Activated CD4-positive, CD25-positive, alpha-beta regulatory T cell treated with anti-CD3 and anti-CD28 coated beads, Interleukin-2, amount 50 U/mL, for 24 hours (primary cell): ENCODE results near the gene IGDCC3.

Experiments used
- ATAC-seq, 2 donors: fragments of 150-1000 bp; cut with Tn5 transposase; one replicate each; pipeline ENCODE4 v1.10.0; 2021; ENCODE audit warnings: mild to moderate bottlenecking in 1 of 2, moderate library complexity in 1 of 2

Gene IGDCC3

DNA sequence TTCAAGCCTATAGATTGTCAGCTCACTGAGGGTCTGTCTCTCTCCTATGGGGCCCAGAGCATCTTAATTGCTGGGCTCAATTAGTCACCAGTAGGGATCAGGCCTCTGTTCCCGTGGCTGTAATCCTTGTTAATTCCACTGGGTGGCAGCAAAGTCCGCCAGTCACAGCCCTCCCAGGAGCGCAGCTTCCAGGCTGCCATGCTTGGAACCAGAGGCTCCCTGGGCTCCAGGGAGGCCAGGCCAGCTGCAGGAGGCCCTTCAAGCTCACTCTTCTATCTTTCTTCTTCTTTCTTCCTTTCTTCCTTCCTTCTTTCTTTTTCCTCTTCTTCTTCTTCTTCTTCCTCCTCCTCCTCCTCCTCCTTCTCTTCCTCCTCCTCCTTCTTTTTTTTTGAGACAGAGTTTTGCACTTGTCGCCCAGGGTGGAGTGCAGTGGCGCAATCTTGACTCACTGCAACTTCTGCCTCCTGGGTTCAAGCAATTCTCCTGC, 58.9 kb downstream of the IGDCC3 start:
- peak; percentile 98 for ATAC-seq

GRCh38 chr15:65312400-65312916, 65.3 kb downstream of the IGDCC3 start:
- ATAC-seq, result no peak

DNA sequence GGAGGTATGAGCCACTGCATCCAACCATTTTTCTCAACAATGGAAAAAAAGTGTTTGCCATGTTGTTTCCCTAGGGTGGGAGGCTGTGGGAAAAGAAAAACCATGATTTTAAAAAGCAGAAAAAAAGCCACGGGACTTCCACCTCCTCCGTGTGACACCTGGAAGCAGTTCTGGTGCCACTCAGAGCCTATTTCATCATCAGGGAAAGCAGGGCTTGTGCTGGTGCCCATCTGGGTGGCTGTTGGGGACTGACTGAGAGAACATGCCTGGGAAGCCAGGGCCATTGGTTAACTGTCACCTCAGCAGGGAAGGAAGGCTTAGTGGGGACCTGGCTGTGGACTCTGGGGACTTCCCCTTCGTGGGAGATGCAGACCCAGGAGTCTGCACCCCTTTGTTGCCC, 66.0 kb downstream of the IGDCC3 start:
- no peak for ATAC-seq

- ATAC-seq, result no peak
Measured at GRCh38 chr15:65310431-65311137, 67.2 kb downstream of the IGDCC3 start.

DNA sequence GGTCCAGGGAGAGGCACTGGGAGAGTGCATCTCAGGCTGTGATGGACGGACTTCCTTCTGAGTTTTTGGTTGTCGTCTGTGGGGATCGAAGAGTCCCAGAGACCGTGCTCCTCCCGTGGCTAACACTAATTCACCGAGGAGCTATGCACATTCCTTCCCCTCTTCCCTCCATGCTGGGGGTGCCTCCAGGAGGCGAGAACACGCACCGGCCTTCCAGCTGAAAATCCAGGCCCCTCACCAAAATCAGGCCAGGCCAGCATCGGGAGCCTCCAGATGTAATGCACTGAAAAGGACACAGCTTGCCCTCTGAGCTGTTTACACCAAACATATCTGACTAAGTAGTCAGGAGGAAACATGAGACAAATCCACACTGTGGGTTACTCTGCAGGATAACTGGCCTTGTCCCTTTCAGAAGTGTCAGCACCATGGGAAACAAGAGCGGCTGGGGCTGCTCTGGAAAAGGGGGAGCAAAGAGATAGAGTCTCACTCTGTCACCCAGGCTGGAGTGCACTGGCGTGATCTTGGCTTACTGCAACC, 67.9 kb downstream of the IGDCC3 start:
- ATAC-seq, result no peak

GRCh38 chr15:65307978-65308377, 69.8 kb downstream of the IGDCC3 start:
- ATAC-seq, result no peak

DNA sequence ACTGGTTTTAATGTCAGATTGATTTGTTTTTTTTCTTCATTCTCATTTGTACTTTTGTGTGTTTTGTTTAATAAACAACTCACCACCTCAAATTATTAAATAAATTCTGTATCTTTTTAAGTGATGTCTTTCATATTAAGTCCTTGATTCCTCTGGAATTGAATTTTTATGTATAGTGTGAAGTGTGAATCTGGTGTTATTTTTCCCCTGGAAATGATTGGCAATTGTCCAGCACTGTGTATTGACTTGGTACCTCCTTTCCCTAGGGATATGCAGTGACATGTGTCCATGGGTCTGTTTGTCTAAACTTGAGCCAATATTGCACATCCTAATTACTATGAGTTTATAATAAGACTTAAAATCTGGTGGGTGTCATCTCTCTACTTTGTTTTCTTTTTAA, 71.3 kb downstream of the IGDCC3 start:
- no peak for ATAC-seq

DNA sequence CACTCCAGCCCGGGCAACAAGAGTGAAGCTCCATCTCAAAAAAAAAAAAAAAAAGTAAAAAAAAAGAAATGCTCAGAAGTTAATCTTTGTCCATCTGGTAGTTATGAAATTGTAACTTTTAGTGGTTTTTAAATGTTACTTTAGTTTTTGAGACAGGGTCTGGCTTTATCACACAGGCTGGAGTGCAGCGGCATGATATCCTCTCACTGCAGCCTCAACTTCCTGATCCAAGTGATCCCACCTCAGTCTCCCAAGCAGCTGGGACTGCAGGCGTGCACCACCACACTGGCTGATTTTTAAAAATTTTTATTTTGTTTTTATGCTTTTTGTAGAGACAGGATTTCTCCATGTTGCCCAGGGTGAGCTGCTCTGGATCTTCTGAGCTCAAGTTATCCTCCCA, 72.0 kb downstream of the IGDCC3 start:
- no peak for ATAC-seq

DNA sequence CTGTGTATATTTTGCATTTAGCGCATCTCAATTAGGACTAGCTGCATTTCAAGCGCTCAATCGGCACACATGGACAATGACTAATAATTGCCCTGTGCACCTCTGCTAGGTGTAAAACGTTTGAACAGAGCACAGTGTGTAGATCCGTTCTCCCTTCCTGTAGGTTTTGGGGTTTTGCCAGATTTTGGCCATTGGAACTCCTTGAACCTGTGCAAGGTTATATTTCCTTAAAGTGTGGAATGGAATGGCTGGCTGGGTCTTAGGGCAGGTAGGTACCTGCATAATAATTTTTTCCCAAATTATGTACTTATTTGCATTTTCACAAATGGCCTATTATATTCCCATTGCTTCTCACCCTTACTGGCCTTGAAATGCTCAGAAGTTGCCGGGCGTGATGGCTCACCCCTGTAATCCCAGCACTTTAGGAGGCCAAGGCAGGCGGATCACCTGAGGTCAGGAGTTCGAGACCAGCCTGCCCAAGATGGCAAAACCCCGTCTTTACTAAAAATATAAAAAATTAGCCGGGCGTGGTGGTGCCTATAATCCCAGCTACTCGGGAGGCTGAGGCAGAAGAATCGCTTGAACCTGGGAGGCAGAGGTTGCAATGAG, 72.5 kb downstream of the IGDCC3 start:
- no peak for ATAC-seq

GRCh38 chr15:65304381-65305149, 73.2 kb downstream of the IGDCC3 start, which contains the start of gene RNU5B-1:
RNU5B-1 (plus strand) TSS chr15:65304677.
- peak; percentile 77 to 79 for ATAC-seq

- no peak for ATAC-seq
Measured at GRCh38 chr15:65303687-65304380, 74.0 kb downstream of the IGDCC3 start.

- no peak for ATAC-seq
Measured at GRCh38 chr15:65302061-65302460, 75.7 kb downstream of the IGDCC3 start.

GRCh38 chr15:65300924-65301441, 76.8 kb downstream of the IGDCC3 start:
- no peak for ATAC-seq

DNA sequence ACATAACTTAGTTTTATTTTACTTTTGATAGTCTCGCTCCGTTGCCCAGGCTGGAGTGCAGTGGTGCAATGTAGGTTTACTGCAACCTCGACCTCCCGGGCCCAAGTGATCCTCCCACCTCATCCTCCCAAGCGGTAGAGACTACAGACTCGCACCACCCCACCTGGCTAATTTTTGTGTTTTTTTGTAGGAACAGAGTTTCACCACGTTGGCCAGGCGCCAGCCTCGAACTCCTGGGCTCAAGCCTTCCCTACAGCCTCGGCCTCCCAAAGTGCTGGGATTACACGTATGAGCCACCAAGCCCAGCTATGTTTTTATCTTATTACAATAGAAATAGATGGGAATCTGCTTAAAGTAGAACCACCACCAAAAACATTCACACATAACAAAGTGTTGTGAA, 79.1 kb downstream of the IGDCC3 start:
- ATAC-seq, result no peak

DNA sequence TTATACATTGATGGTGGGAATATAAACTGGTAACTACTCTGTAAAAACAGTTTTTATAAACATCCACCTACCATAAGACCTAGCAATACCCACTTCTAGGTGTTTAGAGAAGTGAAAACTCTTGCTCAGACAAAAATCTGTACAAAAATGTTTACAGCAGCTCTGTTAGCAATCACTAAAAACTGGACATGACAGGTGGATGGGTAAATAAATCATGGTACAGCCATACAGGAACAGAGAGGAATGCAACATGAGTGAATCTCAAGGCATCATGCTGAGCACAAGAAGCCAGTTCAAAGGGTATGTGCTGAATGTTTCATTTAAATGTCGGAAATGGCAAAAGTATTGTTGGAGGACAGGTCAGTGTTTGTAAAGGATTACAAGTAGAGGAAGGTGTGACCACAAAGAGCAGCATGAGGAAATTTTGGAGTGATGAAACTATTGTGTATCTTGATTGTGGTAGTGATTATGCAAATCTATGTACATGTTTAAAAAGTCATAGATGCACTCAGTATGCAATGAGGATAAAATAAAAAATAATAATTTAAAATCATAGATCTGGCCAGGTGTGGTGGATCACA, 84.8 kb downstream of the IGDCC3 start:
- ATAC-seq, result no peak

DNA sequence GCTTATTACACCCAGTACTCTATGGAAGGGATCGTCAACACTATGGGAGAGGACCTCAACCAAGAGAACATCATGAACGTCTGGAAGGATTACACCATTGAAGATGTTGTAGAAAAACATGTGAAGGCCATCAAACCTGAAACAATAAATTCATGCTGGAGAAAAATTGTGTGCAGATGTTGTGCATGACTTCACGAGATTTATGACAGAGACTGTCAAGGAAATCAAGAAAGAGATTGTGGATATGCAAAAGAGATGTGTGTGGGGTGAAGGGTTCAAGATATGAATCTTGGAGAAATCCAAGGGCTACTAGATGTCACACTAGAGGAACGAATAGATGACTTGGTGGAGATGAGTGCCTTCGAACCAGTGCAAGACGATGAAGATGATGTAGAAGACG, 87.6 kb downstream of the IGDCC3 start:
- no peak for ATAC-seq

- ATAC-seq, result no peak
Measured at GRCh38 chr15:65289261-65289854, 88.4 kb downstream of the IGDCC3 start.

- no peak for ATAC-seq
Measured at GRCh38 chr15:65287520-65287855, 90.3 kb downstream of the IGDCC3 start.

- ATAC-seq, result peak; percentile 95 to 98
Measured at GRCh38 chr15:65286704-65287519, 90.9 kb downstream of the IGDCC3 start, which contains the start of gene PARP16. PARP16 (minus strand) TSS chr15:65286883; CDS start chr15:65286426, 457 bp downstream.

- ATAC-seq, result peak; percentile 14 to 20
Measured at GRCh38 chr15:65286069-65286703, 91.6 kb downstream of the IGDCC3 start.
